Ishikawa (cell line): ENCODE results near the gene PEMT.

Experiments
- CEBPB ChIP-seq: IDR thresholded peaks from 2 replicates; pipeline ENCODE4 v1.6.1; 2012
- CREB1 ChIP-seq: IDR thresholded peaks from 2 replicates; pipeline ENCODE4 v1.6.1; 2012; ENCODE audit warnings: low read depth
- EGR1 ChIP-seq: IDR thresholded peaks from 2 replicates; pipeline ENCODE4 v1.6.1; 2012
- EP300 ChIP-seq: IDR thresholded peaks from 2 replicates; pipeline ENCODE4 v1.6.1; 2012; ENCODE audit warnings: borderline replicate concordance
- FOXM1 ChIP-seq: IDR thresholded peaks from 2 replicates; pipeline ENCODE4 v1.6.1; 2012; ENCODE audit warnings: low read depth, borderline replicate concordance
- NFIC ChIP-seq: IDR thresholded peaks from 2 replicates; pipeline ENCODE4 v1.6.1; 2012
- RAD21 ChIP-seq: IDR thresholded peaks from 2 replicates; pipeline ENCODE4 v1.6.1; 2012; ENCODE audit warnings: low read depth
- TAF1 ChIP-seq: IDR thresholded peaks from 2 replicates; pipeline ENCODE4 v1.6.1; 2012; ENCODE audit warnings: low read depth, mild to moderate bottlenecking
- TCF12 ChIP-seq: IDR thresholded peaks from 2 replicates; pipeline ENCODE4 v1.6.1; 2012; ENCODE audit warnings: low read depth
- TEAD4 ChIP-seq: IDR thresholded peaks from 2 replicates; pipeline ENCODE4 v1.6.1; 2012
- YY1 ChIP-seq: IDR thresholded peaks from 2 replicates; pipeline ENCODE4 v1.6.1; 2012; ENCODE audit warnings: low read depth
- ZBTB7A ChIP-seq: IDR thresholded peaks from 2 replicates; pipeline ENCODE4 v1.6.1; 2012; ENCODE audit warnings: low read depth
- TF ChIP-seq, protein P1 (sequence below): IDR thresholded peaks from 2 replicates; pipeline ENCODE4 v1.6.1; 2012
- TF ChIP-seq, protein P2 (sequence below): IDR thresholded peaks from 2 replicates; pipeline ENCODE4 v1.6.1; 2012; ENCODE audit warnings: low read depth, mild to moderate bottlenecking
- TF ChIP-seq, protein P3 (sequence below): IDR thresholded peaks from 2 replicates; pipeline ENCODE4 v1.6.1; 2012

Gene PEMT

DNA sequence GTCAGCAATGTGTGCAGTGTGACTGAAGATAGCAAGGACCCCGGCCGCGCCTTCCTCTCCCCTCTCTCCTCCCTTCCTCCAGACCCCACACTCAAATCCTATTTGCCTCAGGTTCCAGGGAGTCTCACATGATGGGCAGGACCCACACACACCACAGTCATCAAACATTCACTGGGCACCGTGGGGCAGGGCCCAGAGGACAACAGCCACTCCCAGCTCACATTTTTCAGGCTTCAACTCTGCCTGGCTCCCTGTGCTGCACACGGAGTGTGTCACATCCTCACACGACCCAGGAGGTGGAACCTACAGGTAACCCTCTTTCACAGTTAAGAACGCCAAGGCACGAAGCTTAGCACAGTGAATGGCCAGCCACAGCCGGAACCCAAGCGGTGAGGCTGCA, 30.5 kb downstream of the PEMT start:
- TF ChIP-seq CREB1 (no peak), FOXM1 (no peak), EGR1 (no peak), YY1 (no peak), ZBTB7A (no peak), TCF12 (no peak), TAF1 (no peak), TEAD4 (no peak), NFIC (no peak), CEBPB (no peak), EP300 (no peak), RAD21 (no peak)
- TF ChIP-seq, protein P1, sequence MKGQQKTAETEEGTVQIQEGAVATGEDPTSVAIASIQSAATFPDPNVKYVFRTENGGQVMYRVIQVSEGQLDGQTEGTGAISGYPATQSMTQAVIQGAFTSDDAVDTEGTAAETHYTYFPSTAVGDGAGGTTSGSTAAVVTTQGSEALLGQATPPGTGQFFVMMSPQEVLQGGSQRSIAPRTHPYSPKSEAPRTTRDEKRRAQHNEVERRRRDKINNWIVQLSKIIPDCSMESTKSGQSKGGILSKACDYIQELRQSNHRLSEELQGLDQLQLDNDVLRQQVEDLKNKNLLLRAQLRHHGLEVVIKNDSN: no peak
- TF ChIP-seq, protein P2, sequence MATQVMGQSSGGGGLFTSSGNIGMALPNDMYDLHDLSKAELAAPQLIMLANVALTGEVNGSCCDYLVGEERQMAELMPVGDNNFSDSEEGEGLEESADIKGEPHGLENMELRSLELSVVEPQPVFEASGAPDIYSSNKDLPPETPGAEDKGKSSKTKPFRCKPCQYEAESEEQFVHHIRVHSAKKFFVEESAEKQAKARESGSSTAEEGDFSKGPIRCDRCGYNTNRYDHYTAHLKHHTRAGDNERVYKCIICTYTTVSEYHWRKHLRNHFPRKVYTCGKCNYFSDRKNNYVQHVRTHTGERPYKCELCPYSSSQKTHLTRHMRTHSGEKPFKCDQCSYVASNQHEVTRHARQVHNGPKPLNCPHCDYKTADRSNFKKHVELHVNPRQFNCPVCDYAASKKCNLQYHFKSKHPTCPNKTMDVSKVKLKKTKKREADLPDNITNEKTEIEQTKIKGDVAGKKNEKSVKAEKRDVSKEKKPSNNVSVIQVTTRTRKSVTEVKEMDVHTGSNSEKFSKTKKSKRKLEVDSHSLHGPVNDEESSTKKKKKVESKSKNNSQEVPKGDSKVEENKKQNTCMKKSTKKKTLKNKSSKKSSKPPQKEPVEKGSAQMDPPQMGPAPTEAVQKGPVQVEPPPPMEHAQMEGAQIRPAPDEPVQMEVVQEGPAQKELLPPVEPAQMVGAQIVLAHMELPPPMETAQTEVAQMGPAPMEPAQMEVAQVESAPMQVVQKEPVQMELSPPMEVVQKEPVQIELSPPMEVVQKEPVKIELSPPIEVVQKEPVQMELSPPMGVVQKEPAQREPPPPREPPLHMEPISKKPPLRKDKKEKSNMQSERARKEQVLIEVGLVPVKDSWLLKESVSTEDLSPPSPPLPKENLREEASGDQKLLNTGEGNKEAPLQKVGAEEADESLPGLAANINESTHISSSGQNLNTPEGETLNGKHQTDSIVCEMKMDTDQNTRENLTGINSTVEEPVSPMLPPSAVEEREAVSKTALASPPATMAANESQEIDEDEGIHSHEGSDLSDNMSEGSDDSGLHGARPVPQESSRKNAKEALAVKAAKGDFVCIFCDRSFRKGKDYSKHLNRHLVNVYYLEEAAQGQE: no peak
- TF ChIP-seq, protein P3, sequence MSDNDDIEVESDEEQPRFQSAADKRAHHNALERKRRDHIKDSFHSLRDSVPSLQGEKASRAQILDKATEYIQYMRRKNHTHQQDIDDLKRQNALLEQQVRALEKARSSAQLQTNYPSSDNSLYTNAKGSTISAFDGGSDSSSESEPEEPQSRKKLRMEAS: no peak

DNA sequence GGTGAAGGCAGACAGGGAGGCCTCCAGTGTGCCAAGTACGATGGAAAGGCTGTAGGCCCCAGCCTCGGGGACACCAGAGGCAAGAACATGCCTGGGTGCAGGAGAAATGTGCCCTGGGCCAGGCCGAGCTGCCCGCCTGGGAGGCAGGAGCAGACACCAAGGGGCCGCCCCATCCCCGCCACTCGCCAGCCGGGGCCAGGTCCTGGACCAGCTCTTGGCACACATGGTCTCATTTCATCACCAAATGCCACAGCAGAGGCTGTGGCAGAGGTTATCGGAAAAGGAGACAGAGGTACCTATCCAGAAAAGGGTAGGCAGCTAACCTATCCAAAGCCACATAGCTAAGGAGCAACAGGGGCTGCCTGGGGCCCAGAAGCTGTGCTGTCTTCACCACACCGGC, 31.3 kb downstream of the PEMT start:
- TF ChIP-seq EGR1 (no peak), ZBTB7A (no peak), TAF1 (no peak), YY1 (no peak), RAD21 (no peak), TCF12 (no peak), CREB1 (no peak), TEAD4 (no peak), CEBPB (no peak), FOXM1 (no peak), NFIC (no peak), EP300 (no peak)
- TF ChIP-seq, protein P3: no peak
- TF ChIP-seq, protein P2: no peak
- TF ChIP-seq, protein P1: no peak

DNA sequence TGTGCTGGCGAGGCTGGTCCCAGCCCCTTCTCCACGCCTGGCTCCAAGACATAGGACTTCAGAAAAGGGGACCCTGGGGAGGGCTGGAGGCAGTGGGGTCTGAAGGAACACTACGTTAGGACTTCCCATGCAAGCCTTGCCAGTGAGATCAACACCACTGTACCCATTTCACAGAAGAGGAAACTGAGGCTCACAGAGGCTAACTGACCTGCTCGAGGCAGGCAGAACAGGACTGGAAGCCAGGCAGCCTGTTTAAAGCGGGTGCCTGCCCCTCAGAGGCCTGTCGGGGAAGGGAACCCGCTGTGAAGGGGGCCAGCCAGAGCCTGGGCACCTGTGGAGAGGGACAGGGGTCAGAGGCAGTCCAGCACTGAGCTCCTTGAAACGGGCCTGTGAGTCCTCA, 32.3 kb downstream of the PEMT start:
- no peak for TF ChIP-seq CEBPB
- no peak for TF ChIP-seq TEAD4
- no peak for TF ChIP-seq TCF12
- TF ChIP-seq, protein P1: no peak
- no peak for TF ChIP-seq RAD21
- no peak for TF ChIP-seq EGR1
- no peak for TF ChIP-seq FOXM1
- TF ChIP-seq EP300: no peak

DNA sequence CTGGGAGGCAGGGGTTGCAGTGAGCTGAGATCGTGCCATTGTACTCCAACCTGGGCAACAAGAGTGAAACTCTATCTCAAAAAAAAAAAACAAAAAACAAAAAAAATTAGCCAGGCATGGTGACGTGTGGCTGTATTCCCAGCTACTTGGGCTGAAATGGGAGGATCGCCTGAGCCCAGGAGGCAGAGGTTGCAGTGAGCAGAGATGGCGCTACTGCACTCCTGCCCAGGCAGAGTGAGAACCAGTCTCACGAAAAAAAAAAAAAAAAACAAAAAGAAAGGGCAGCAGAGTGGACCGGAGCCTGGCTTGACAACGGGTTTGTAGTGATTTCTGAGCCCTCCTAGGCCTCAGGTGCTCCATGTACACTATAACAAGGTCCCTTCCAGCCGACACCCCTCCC, 33.1 kb downstream of the PEMT start:
- TF ChIP-seq TCF12: no peak
- TF ChIP-seq EGR1: no peak
- TF ChIP-seq YY1: no peak
- TF ChIP-seq EP300: no peak
- TF ChIP-seq, protein P1: no peak
- no peak for TF ChIP-seq ZBTB7A
- TF ChIP-seq, protein P2: no peak
- no peak for TF ChIP-seq RAD21
- no peak for TF ChIP-seq TEAD4
- no peak for TF ChIP-seq NFIC
- no peak for TF ChIP-seq CREB1
- no peak for TF ChIP-seq CEBPB
- TF ChIP-seq TAF1: no peak
- no peak for TF ChIP-seq FOXM1
